DOHH2 (cell line): Measurements from ENCODE around the gene PLVAP.

Experiments
- CTCF ChIP-seq: fragments of 200-600 bp; sonication (generic); IDR thresholded peaks from one replicate; pipeline ENCODE4 v1.5.1; 2014; ENCODE audit warnings: antibody characterized with exemption, mild to moderate bottlenecking, low read depth, low read length; ENCODE audit not compliant: poor library complexity, severe bottlenecking
- EZH2phosphoT487 ChIP-seq: fragments of 200-600 bp; sonication (generic); IDR thresholded peaks from 2 replicates; pipeline ENCODE4 v1.6.1; 2017; ENCODE audit warnings: borderline replicate concordance, mild to moderate bottlenecking, antibody characterized with exemption, low read length, moderate library complexity, mixed read lengths

GRCh38 chr19:17325881-17326594, 51.1 kb downstream of the PLVAP start:
- TF ChIP-seq CTCF, result no peak
- no peak for TF ChIP-seq EZH2phosphoT487
